Hepatocyte (in vitro differentiated cells): ENCODE results near the gene SLC30A7.

Experiments used
- CTCF ChIP-seq: fragments of 200-600 bp; sonication (generic); IDR thresholded peaks from 2 replicates; pipeline ENCODE4 v1.5.1; 2016; ENCODE audit warnings: antibody characterized with exemption, mild to moderate bottlenecking; ENCODE audit not compliant: poor library complexity
- EZH2 ChIP-seq: fragments of 200-600 bp; sonication (generic); IDR thresholded peaks from 2 replicates; pipeline ENCODE4 v1.6.1; 2016; ENCODE audit warnings: antibody characterized with exemption, mild to moderate bottlenecking, borderline replicate concordance

GRCh38 chr1:100979631-100980030, 83.7 kb downstream of the SLC30A7 start:
- TF ChIP-seq CTCF = no peak
- TF ChIP-seq EZH2 = no peak
